Cardiac septum (tissue), 1 donor: ENCODE results near the gene SNRK. TPM values are rescaled to one million over a fixed set of nuclear protein-coding genes. Genes with fewer than 3 reads are reported as not detected.

Experiments
- DNase-seq: peaks from one replicate; pipeline ENCODE4 v3.0.0-alpha.2; 2020; ENCODE audit warnings: low spot score
- intact Hi-C: fragments of 100-400 bp; cut with DNase I; formaldehyde crosslinking; loops from one replicate; pipeline ENCODE4 v1.14.0; 2022
- total RNA-seq: library from RNA; stranded (reverse); fragmentation: NEBNext Ultra II Directional; extraction: Animal tissue kit (Norgen Biotek cat#: 25700); gene quantifications from one replicate; pipeline ENCODE4 v1.2.1, GENCODE V29; 2021
- donor health status: DM: no; HTN: no; CAD: no.

Gene SNRK
- total RNA-seq, 1 donor from 2014 or later: 25.1 TPM

- DNase-seq: no peak
- intact Hi-C loops: no loop called here
Measured at GRCh38 chr3:43362961-43363360, 76.6 kb downstream of the SNRK start.

- no peak for DNase-seq
- intact Hi-C loops: no loop called here
Measured at GRCh38 chr3:43363621-43364266, 77.4 kb downstream of the SNRK start.

GRCh38 chr3:43364494-43364893 is 78.2 kb downstream of the SNRK start:
- DNase-seq: no peak
- intact Hi-C loops: no loop called here

GRCh38 chr3:43364926-43365325 is 78.6 kb downstream of the SNRK start:
- DNase-seq: no peak
- intact Hi-C loops: no loop called here

DNA sequence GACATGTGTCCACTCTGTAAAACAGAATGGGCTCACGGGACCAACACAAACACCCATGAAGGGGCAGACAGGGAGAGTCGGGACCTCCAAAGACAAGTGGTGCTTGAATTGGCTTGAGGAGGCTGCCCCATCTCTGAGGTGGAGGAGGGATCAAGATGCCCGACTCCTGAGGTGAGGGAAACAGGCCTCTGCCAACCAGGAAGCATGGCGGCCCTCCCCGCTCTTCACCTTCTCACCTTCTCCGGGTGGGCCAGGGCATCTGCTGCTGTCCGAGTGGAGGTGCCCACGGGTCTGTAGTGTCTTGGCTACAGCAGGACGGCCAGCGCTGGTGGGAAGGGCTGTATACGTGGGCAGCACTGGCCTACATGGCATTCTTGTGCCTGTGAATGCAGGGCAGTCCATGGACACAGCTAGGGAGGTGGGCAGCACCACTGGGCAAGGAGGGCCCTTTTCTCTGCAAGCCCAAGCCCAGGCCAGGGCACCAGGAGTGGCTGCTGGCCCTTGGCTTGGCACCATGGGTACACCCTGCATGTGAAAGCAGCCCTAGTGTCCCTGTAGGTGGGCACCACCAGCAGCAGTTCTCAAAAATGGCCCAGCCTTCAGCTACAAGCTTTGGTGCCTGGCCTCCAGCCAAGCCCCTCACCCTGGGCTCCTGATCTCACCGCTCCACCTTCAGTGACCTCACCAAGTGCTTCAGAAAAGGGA is 79.4 kb downstream of the SNRK start:
- DNase-seq: no peak
- intact Hi-C loops: no loop called here

- intact Hi-C loops: no loop called here
- no peak for DNase-seq
Measured at GRCh38 chr3:43366481-43366880, 80.1 kb downstream of the SNRK start.

- DNase-seq: no peak
- intact Hi-C loops: no loop called here
Measured at GRCh38 chr3:43366885-43367284, 80.5 kb downstream of the SNRK start.

DNA sequence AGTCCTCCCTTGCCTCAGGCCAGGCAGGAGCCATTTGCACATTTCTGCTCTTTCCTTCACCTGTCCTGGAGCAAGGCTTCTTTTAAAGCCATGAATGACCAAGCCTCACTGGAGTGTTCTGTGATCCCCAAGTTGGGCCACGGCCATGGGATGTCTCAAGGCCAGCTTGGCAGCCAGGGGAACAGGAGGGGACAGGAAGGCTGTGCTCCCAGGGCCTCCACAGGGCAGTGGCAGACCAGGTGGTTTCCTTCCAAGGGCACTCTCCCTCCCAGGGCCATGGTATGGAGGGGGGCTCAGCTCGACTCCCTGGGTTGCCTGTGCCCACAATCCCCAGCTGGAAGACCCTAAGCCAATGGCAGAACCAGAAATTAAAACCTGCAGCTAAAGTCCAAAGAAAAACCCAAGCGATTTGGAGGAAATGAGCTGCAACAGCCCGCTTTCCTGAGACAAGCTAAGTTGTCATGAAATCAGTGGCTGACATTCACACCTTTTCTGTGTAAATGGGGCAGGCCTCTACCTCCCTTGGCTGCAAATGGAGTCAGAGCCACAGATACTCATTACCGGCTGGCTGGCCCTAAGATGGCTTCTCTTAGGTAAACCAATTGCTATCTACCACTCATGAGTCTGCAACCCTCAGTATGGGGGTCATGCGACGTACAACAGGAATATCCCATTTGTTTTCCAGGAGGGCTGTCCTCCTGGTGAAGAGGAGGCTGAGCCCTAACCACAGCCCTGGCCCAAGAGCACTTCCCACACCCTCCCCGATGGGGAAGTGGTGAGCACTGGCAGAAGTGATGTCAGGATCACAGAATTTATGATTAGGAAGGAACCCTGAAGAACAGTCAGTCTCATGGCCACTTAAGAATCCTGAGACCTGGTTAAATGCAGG is 83.3 kb downstream of the SNRK start:
- no peak for DNase-seq
- intact Hi-C loops: no loop called here

DNA sequence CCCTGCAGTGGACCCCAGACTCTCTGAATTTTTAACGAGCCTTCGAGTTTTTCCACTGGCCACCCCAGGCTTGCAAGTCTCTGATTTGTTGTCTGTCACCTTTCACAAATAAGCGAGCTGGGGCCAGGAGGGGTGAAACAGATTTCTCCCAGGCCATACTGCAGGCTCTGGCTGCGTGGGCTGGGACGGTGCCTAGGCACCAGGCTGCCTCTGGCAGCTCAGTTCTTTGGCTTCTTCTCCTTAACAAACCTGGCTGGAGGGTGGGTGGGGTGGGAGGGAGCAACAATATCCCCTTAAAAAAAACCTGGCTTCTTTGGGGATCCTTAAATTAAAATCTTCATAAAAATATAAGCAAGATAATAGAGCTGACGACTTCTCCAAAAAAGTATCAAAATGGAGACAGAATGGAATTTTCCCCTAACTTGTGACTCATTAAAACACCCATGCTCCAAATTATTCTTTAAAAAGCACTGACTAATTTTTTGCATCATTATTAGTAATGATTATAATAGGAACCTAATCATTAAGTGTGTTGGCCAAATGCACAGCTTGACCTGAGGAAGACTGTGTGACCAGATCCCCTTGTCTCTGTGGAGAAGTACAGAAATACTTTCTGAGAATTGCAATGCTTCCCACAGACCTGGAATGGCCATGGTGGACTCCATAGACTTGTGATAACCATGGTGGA is 84.1 kb downstream of the SNRK start:
- intact Hi-C loops: no loop called here
- DNase-seq: no peak

DNA sequence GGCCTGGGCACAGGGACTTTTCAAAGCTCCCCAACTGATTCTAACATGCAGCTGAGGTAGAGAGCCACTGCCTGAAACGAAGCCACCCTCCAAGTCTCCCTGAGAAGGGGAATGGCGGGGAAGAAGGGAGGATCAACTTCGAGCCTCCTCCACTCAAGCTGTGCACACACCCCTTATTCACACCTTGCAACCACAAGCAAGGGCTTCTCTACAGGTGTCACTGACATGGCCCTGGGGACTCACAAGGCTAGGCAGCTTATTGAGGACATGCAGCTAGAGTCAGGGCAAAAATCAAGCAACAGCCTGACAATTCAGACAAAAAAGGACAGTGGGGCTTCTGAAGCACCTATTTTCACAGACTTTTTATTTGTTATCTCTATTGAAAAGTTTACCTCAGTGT is 85.2 kb downstream of the SNRK start:
- intact Hi-C loops: no loop called here
- DNase-seq: no peak

- no peak for DNase-seq
- intact Hi-C loops: no loop called here
Measured at GRCh38 chr3:43372007-43372740, 85.8 kb downstream of the SNRK start.

DNA sequence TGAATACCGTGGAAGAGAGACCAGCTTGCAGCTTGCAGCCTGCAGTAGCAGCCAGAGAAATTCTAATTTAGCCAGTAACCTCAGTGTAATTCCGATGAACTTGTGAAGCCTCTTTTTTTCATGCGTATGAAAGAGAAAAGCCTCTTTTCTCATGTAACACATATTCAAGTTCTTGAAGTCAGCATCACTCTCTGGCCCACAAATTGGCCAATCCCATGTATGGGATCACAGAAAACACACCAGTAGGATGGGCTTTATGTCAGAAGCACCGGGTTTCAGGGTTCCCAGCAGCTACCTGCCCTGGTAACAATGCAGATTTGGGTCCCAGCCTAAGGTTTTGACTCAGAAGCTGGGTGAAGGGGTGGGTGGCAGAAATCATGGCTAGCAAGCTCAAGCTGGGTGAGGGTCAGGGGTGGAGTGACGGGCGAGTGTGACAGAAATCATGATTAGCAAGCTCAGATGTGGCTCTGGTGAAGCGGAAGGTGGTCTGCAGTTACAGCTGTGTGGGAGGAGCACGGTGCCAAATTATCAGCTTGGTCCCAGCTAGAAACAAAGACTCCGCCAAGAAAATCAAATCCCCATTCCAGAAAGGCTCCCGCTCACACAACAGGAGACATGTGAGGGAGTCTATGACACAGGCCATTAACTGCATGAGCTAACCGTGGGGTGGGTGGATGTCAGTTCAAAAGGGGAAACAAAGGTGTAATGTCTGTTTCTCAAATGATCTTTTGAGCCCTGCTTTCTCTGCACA is 86.6 kb downstream of the SNRK start:
- DNase-seq: no peak
- intact Hi-C loops: no loop called here

- intact Hi-C loops: no loop called here
- no peak for DNase-seq
Measured at GRCh38 chr3:43373560-43373928, 87.2 kb downstream of the SNRK start.

GRCh38 chr3:43378066-43378935 is 92.0 kb downstream of the SNRK start:
- intact Hi-C loops: loop anchor here (5.0 kb wide), 1 partner anchor 216 kb away; no protein-coding TSS in a partner anchor
- no peak for DNase-seq

- intact Hi-C loops: loop anchor here (5.0 kb wide), 1 partner anchor 217 kb away; no protein-coding TSS in a partner anchor
- DNase-seq: no peak
Measured at GRCh38 chr3:43379343-43379742, 93.0 kb downstream of the SNRK start.

DNA sequence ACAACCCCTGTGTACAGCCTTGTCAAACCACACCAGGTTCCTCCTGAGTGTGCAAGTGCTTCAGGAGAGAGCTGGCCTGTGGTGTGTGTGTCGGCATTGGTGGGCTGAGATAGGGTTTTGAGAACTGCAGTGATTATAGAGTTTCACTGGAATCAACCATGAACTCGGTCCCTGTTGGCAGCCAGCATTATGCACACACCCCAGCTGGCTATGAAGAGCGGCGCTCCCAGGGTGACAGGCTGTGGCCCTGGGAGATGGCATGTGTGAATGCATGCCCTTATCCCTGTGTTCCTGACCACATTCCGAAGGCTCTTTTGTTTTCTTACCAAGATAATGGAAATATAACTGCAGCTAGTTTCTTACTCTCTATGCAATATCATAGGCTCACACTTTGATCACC is 101.8 kb downstream of the SNRK start:
- DNase-seq: no peak
- intact Hi-C loops: no loop called here

- intact Hi-C loops: no loop called here
Measured at GRCh38 chr3:43388915-43389314, 102.6 kb downstream of the SNRK start.

More at GRCh38 chr3:43388915-43389314, 102.6 kb downstream of the SNRK start:
- no peak for DNase-seq
